ENCODE measurements around the gene THAP9.
"Not testable (repeated sequence)": the region's sequence is repeated elsewhere in the genome, so short reads cannot be mapped to it uniquely, and the experiment has no call there.

Gene THAP9, protein sequence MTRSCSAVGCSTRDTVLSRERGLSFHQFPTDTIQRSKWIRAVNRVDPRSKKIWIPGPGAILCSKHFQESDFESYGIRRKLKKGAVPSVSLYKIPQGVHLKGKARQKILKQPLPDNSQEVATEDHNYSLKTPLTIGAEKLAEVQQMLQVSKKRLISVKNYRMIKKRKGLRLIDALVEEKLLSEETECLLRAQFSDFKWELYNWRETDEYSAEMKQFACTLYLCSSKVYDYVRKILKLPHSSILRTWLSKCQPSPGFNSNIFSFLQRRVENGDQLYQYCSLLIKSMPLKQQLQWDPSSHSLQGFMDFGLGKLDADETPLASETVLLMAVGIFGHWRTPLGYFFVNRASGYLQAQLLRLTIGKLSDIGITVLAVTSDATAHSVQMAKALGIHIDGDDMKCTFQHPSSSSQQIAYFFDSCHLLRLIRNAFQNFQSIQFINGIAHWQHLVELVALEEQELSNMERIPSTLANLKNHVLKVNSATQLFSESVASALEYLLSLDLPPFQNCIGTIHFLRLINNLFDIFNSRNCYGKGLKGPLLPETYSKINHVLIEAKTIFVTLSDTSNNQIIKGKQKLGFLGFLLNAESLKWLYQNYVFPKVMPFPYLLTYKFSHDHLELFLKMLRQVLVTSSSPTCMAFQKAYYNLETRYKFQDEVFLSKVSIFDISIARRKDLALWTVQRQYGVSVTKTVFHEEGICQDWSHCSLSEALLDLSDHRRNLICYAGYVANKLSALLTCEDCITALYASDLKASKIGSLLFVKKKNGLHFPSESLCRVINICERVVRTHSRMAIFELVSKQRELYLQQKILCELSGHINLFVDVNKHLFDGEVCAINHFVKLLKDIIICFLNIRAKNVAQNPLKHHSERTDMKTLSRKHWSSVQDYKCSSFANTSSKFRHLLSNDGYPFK
- 9.9 reads per million, percentile 31 among the genes with 10 or more reads in this experiment for total RNA-seq

DNA sequence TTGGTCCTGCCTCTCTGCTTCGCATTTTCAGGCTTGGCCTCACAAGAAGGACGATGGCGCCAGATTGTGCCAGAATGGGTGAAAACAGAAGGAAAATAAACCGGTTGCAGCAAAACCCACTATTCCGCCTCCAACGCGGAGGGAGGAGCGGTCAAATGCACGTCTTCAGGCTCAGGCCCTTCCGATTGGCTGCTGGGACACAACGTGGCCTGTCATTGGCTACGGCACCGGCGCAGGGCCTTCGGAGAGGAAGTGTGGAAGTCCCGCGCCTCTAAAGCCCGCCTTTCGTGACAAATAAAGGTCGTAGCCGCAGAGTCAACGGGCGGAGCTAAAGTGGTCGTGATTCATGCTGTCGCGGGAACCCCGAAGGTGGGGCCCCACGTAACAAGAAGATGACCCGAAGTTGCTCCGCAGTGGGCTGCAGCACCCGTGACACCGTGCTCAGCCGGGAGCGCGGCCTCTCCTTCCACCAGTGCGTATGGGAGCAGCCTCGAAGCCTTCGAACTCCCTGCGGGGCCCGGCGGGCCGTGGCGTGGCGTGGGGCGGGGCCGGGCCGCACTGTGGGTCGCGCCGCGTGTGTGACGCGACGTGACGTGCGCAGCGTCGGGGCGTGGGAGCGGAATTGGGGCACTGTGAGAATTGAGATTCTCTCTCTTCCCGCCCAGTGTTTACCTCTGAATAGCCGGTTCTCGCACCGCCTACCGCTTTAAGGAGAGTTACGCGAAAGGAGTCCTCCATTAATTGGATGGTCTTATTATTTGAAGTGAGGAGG, at the start of gene THAP9:
TSS of gene THAP9 (plus strand) at position 325 of the 772 bp plus-strand sequence. CDS start at position 393, 68 bp downstream.
- DNase-seq: peak; percentile 98

- DNase-seq: no peak
These were observed 49.2 kb upstream of the THAP9 start for GRCh38 chr4:82851318-82851717.

GRCh38 chr4:82851885-82852750, 48.4 kb upstream of the THAP9 start:
- no peak for DNase-seq

GRCh38 chr4:82852751-82853285, 47.7 kb upstream of the THAP9 start:
- DNase-seq: no peak

DNA sequence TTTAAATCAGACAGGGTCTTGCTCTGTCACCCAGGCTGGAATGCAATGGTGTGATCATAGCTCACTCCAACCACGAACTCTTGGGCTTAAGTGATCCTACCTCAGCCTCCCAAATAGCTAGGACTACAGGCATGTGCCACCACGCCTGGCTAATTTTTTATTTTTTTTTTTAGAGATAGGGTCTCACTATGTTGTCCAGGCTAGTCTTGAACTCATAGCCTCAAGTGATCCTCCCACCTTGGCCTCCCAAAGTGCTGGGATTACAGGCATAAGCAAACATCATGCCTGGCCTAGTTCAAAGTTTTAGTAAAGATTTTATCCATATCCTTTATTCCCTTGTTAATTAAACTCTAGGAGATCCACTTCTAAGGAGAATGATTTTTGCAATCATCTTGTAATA, 40.0 kb upstream of the THAP9 start:
- not testable (repeated sequence) for DNase-seq

- DNase-seq: no peak
These were observed 39.0 kb upstream of the THAP9 start for GRCh38 chr4:82861529-82861928.

GRCh38 chr4:82864336-82864979, 36.1 kb upstream of the THAP9 start:
- DNase-seq: no peak

DNA sequence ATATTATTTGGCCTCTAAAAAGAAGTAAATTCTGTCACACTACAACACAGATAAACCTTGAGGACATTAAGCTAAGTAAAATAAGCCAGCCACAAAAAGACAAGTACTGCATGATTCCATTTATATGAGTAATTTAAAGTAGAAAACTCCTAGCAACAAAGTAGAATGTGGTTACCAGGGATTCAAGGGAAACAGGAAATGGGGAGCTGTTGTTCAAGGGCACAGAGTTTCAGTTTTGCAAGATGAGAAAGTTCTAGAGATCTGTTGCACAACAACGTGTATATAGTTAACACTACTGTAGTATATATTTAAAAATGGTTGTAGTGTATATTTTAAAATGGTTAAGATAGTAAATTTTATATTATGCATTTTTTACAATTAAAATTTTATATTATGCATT, 34.9 kb upstream of the THAP9 start:
- DNase-seq: no peak

DNA sequence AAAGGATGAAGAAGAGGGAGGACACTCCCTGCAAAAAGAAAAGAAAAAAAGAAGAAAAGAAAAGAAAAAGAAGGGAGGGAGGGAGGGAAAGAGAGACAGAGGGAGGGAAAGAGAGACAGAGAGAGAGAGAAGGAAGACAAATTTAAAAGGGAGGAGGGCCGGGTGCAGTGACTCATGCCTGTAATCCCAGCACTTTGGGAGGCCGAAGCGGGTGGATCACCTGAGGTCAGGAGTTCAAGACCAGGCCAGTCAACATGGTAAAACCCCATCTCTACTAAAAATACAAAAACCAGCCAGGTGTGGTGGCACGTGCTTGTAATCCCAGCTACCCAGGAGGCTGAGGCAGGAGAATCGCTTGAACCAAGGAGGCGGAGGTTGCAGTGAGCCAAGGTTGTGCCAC, 34.5 kb upstream of the THAP9 start:
- DNase-seq: not testable (repeated sequence)

- DNase-seq: no peak
These were observed 33.7 kb upstream of the THAP9 start for GRCh38 chr4:82866706-82867385.

- no peak for DNase-seq
These were observed 32.0 kb upstream of the THAP9 start for GRCh38 chr4:82868572-82868971.

- no peak for DNase-seq
These were observed 15.1 kb upstream of the THAP9 start for GRCh38 chr4:82885410-82885809.

GRCh38 chr4:82886147-82886942, 14.2 kb upstream of the THAP9 start:
- DNase-seq: no peak

DNA sequence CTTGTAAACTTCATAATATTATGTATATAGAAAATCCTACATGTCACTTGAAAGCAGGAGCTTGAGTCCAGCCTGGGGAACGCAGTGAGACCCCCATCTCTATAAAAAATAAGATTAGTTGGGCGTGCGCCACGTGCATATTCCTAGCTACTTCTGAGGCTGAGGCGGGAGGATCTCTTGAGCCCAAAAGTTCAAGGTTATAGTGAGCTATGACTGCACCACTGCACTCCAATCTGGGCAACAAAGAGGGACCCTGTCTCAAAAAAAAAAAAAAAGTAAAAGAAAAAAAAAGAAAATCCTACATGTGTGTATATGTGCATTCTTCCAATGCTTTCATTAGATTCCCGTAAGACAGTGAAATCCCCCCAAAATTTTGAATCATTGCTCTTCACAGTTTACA, 11.2 kb upstream of the THAP9 start:
- no peak for DNase-seq

- DNase-seq: no peak
These were observed 10.0 kb upstream of the THAP9 start for GRCh38 chr4:82890528-82890900.

DNA sequence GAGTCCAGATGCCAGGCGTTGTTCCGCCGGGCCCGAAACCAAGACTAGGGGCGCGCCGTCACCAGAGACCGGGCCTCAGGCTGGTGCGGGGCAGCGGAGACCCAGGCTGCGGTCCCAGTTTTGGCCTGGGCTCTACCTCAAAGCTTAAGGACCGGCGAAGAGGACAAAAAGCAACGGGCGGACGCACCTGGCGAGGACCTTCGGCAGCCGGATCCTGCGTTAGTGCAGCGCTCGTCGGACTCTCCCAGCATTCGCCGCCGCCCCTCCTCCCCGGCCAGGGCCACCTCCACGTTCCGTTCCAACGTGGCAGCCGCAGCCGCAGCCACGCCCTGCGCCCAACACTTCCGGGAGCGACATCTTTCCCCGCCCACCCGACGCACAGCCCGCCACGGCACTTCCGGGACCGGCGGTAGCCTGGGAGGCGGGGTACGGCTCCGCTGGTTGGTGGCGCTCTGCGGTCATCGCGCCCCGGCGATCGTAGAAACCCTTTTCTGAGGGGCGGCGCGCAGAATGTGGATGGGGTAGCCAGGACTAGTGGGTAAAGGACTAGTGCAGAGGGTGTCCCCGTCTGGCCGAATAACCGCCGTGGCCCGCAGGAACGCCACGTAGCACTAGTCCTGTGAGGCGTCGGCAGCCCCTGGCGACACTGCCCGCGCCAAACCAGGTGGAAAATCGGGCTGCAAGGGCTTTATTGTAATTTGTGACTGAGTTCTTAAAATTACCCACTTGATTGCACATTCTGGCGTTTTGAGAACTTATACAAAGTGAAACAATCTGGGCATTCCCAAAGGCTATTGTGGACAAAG, 9.4 kb upstream of the THAP9 start, which contains the start of gene SEC31A:
TSS of gene SEC31A (minus strand) at position 253 of the 806 bp plus-strand sequence. CDS start 9,217 bp downstream, outside the sequence.
- DNase-seq: peak; percentile 95

DNA sequence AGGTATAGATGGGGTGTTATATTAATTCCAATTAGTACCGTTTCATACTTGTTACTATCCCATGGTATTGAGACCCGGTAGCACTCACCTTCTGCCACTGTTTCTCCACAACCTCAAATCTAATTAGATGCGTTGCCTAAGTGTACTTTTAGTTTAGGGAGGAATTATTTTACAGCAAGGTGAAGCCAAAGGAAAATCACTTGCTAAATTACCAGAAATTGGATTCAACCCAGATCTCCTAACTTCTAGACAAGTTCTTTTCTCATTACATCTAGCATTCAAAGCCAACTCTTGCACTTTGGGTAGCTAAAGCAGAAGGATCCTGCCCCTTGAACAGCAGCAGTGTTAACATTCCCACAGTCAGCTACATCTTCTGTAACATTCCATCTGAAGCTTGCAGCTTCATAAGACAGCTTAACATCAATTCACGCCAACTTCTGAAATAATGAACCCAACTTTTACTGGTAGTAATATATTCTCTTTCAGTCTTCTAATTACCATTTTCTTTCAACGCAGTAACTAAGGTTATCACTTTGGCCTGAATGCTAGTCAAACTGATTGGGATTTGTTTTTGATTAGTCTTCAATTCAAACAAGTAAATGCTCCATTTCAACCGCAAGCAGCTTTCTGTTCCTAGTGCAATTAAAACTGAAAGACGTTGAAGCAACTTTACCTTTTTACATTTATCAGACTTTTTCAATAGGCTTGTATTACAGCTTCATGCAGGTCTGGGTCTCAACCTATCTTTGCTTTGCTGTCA, 8.6 kb upstream of the THAP9 start:
- no peak for DNase-seq

- DNase-seq: no peak
These were observed 8.1 kb upstream of the THAP9 start for GRCh38 chr4:82892467-82892802.
